HepG2 (cell line): ENCODE data around the gene NSMF. TPM values are rescaled to one million over a fixed set of nuclear protein-coding genes. Genes with fewer than 3 reads are reported as not detected.

Experiments used
- ATF5 ChIP-seq: sonication (generic); formaldehyde crosslinking; IDR thresholded peaks from 2 replicates; pipeline ENCODE4 v1.4.0; 2020; ENCODE audit warnings: mild to moderate bottlenecking, low read depth, missing genetic modification reagents
- CBX2 ChIP-seq, 2 experiments: fragments of 200-600 bp in 1 of 2; sonication (generic); formaldehyde crosslinking in 1 of 2; IDR thresholded peaks; 2 replicates each; pipeline versions ENCODE4 v1.7.0 to v1.8.1; 2018 to 2022; ENCODE audit warnings: low read depth in 2 of 2, low read length in 1 of 2, mild to moderate bottlenecking in 1 of 2, missing genetic modification reagents in 1 of 2
- DPF2 ChIP-seq: sonication (generic); formaldehyde crosslinking; IDR thresholded peaks from 2 replicates; pipeline ENCODE4 v1.4.0; 2020; ENCODE audit warnings: mild to moderate bottlenecking, low read depth, missing genetic modification reagents, borderline replicate concordance
- E2F2 ChIP-seq: sonication (generic); formaldehyde crosslinking; IDR thresholded peaks from 2 replicates; pipeline ENCODE4 v1.4.0; 2020; ENCODE audit warnings: missing genetic modification reagents, borderline replicate concordance
- FOXO1 ChIP-seq: sonication (generic); formaldehyde crosslinking; IDR thresholded peaks from 2 replicates; pipeline ENCODE4 v1.4.0; 2020; ENCODE audit warnings: missing genetic modification reagents
- GPN1 ChIP-seq: sonication (generic); formaldehyde crosslinking; IDR thresholded peaks from 2 replicates; pipeline ENCODE4 v1.5.1; 2020; ENCODE audit warnings: missing genetic modification reagents, borderline replicate concordance
- HMG20A ChIP-seq: IDR thresholded peaks from 2 replicates; pipeline ENCODE4 v1.6.1; 2016; ENCODE audit warnings: borderline replicate concordance
- MEF2D ChIP-seq: sonication (generic); formaldehyde crosslinking; IDR thresholded peaks from 2 replicates; pipeline ENCODE4 v1.5.1; 2020; ENCODE audit warnings: mild to moderate bottlenecking, missing genetic modification reagents
- NCOR1 ChIP-seq: fragments of 200-600 bp; sonication (generic); IDR thresholded peaks from 2 replicates; pipeline ENCODE4 v1.7.0; 2017; ENCODE audit warnings: antibody characterized with exemption, low read length, borderline replicate concordance
- NR2F6 ChIP-seq, 2 experiments: IDR thresholded peaks; 2 replicates each; pipeline ENCODE4 v1.6.1; 2016; ENCODE audit warnings: antibody characterized with exemption in 1 of 2, mild to moderate bottlenecking in 1 of 2
- PLRG1 ChIP-seq: fragments of 450-650 bp; conservative IDR thresholded peaks from 2 replicates; pipeline ENCODE4 v1.6.1; 2016
- PRPF4 ChIP-seq: fragments of 200-400 bp; formaldehyde crosslinking; IDR thresholded peaks from 2 replicates; pipeline ENCODE4 v1.6.1; 2016; ENCODE audit warnings: low read length, low read depth; ENCODE audit not compliant: poor library complexity, severe bottlenecking
- SP5 ChIP-seq: IDR thresholded peaks from 2 replicates; pipeline ENCODE4 v1.6.1; 2016; ENCODE audit warnings: low read depth, borderline replicate concordance
- SRSF1 ChIP-seq: fragments of 200-400 bp; formaldehyde crosslinking; optimal IDR thresholded peaks from 2 replicates; pipeline ENCODE3; 2017; ENCODE audit warnings: mild to moderate bottlenecking, low read depth, low read length, moderate library complexity
- THAP11 ChIP-seq: IDR thresholded peaks from 2 replicates; pipeline ENCODE4 v1.6.1; 2016; ENCODE audit warnings: missing biosample characterization, missing genetic modification reagents
- TIGD3 ChIP-seq: sonication (generic); formaldehyde crosslinking; IDR thresholded peaks from 2 replicates; pipeline ENCODE4 v1.5.1; 2020; ENCODE audit warnings: mild to moderate bottlenecking, missing genetic modification reagents, borderline replicate concordance
- U2AF2 ChIP-seq: fragments of 200-400 bp; formaldehyde crosslinking; IDR thresholded peaks from 2 replicates; pipeline ENCODE4 v1.6.1; 2017; ENCODE audit warnings: low read depth, mild to moderate bottlenecking, low read length
- YY1 ChIP-seq: IDR thresholded peaks from 2 replicates; pipeline ENCODE4 v1.6.1; 2011; ENCODE audit warnings: low read length, low read depth, moderate library complexity, mild to moderate bottlenecking; ENCODE audit not compliant: insufficient read depth, insufficient replicate concordance
- ZBTB4 ChIP-seq: sonication (generic); formaldehyde crosslinking; IDR thresholded peaks from 2 replicates; pipeline ENCODE4 v1.4.0; 2020; ENCODE audit warnings: missing genetic modification reagents, mild to moderate bottlenecking, borderline replicate concordance
- ZKSCAN1 ChIP-seq: fragments of 150-350 bp; IDR thresholded peaks from 2 replicates; pipeline ENCODE4 v1.6.1; 2014; ENCODE audit warnings: low read length
- ZNF335 ChIP-seq: sonication (generic); formaldehyde crosslinking; IDR thresholded peaks from 2 replicates; pipeline ENCODE4 v1.4.0; 2020; ENCODE audit warnings: missing genetic modification reagents
- ZZZ3 ChIP-seq: sonication (generic); formaldehyde crosslinking; IDR thresholded peaks from 2 replicates; pipeline ENCODE4 v1.4.0; 2020; ENCODE audit warnings: missing genetic modification reagents, mild to moderate bottlenecking, borderline replicate concordance
- polyA plus RNA-seq, 8 experiments: library from polyadenylated mRNA; depleted of rRNA in 3 of 8; stranded (reverse) in 7 of 8; unstranded in 1 of 8; fragments of >200 nt; fragmentation: Illumina TruSeq in 4 of 8; extraction: Trizol in 4 of 8; gene quantifications; 2 replicates each; pipeline versions ENCODE4 v1.2.1 to v1.2.3, GENCODE V29; 2011 to 2016; ENCODE audit warnings: low read depth in 4 of 8, missing spikeins in 1 of 8, mixed read lengths in 1 of 8; ENCODE audit not compliant: insufficient read depth in 1 of 8
- total RNA-seq, 5 experiments: library from RNA; depleted of rRNA; stranded (reverse); fragments of >200 nt; fragmentation: Illumina TruSeq; extraction: Trizol; gene quantifications; 2 replicates each; pipeline ENCODE4 v1.2.3, GENCODE V29; 2016; ENCODE audit warnings: low read depth in 1 of 5

Gene NSMF
- total and polyA plus RNA-seq, 2 of the 13 experiments (the other 11 are each of a cell fraction or from before 2014, with no cell fraction given): 44.3 to 183 TPM

- TF ChIP-seq TIGD3: no peak
- no peak; the same call in 1 of the 2 replicates for TF ChIP-seq FOXO1 (CRISPR knock-in tag)
- peak; percentile 86 for TF ChIP-seq YY1
- no peak for TF ChIP-seq PRPF4
- no peak for TF ChIP-seq PLRG1
- no peak for TF ChIP-seq MEF2D (CRISPR knock-in tag)
- no peak for TF ChIP-seq ZBTB4 (CRISPR knock-in tag)
- no peak for TF ChIP-seq ZKSCAN1
- TF ChIP-seq NR2F6 (IDR thresholded peaks at IDR 0.05): no peak
- peak; percentile 65; the same call in 1 of the 2 replicates for TF ChIP-seq NR2F6 (CRISPR knock-in tag; IDR thresholded peaks at IDR 0.05)
- TF ChIP-seq GPN1: no peak
- no peak; the same call in 1 of the 2 replicates for TF ChIP-seq ZNF335
- no peak; the same call in 1 of the 2 replicates for TF ChIP-seq ZZZ3 (CRISPR knock-in tag)
- no peak for TF ChIP-seq E2F2 (CRISPR knock-in tag)
- TF ChIP-seq NCOR1: no peak
- no peak for TF ChIP-seq ATF5 (CRISPR knock-in tag)
- peak; percentile 94 for TF ChIP-seq THAP11 (CRISPR knock-in tag)
- TF ChIP-seq DPF2 (CRISPR knock-in tag): no peak
- no peak for TF ChIP-seq CBX2 (IDR thresholded peaks at IDR 0.05; ENCODE audit: low read depth, low read length)
- no peak for TF ChIP-seq CBX2 (CRISPR knock-in tag; IDR thresholded peaks at IDR 0.05; ENCODE audit: low read depth)
- no peak for TF ChIP-seq SRSF1
- TF ChIP-seq U2AF2: no peak
- peak; percentile 46; the same call in 1 of the 2 replicates for TF ChIP-seq SP5 (CRISPR knock-in tag)
- no peak; the same call in 1 of the 2 replicates for TF ChIP-seq HMG20A (CRISPR knock-in tag)
These were observed 36.3 kb downstream of the NSMF start, which contains the start of the genes EXD3 and NOXA1 (continued) for GRCh38 chr9:137422604-137423513.
